Measurements from ENCODE around the gene MRPS9.

The MRPS9 gene

DNA sequence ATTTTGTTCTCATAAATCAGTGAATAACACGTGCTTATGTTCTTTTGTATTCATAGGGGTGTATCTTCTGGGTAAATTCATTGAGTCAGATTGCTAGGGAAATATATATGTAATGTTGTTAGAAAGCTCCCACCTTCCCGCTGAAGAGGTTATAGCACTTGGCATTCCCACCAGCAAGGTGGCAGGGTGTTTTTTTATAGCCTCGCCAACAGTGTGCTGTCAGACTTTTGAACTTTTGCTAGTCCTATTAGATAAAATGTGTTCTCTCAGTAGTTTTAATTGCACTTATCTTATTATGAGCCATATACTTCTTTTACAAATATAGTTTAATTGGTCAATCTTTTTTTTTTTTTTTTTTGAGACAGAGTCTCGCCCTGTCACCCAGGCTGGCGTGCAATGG lies 31.0 kb downstream of the MRPS9 start:
- H3K4me3 ChIP-seq (ENCODE audit: low read length) = no peak overlapping the region
- TF ChIP-seq ZNF274 (IDR thresholded peaks at IDR 0.05; ENCODE audit: low read depth, low read length) = no peak

DNA sequence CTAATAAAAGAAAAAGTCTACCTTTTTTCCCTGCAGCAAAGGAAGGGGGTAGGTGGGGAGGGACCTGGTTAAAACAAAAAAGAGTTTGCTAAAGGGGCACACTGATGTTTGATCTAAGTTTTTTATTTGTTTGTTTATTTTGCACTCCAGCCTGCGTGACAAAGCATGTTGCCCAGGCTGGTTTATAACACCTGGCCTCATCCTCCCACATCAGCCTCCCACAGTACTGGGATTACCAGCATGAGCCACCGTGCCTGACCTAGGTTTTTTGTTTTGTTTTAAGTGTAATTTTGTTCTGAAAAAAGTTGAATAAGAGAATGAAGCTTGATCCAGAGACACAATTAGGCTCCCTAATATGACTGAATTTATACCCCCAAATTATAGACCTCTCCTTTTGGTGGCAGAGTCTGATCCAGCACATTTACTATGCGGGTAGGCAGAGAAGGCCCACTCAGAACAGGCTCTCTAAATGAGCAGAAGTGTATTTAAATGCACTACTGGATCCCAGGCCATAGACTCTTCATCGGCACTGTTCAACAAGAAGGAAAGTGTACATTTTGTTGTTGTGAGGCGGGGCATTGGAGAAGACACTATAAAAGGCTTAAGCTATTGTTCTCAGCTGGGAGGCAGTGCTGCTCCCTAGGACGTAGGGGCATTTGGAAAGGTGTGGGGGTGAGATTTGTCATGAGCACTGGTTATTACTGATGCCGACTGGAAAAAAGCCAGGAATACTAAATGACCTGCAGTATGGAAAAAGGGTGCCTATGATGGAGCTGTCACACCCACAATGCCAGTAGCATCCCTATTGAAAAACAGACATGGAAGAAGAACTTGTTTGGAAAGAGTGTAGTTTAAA lies 32.4 kb downstream of the MRPS9 start:
- no peak overlapping the region for H3K4me3 ChIP-seq (ENCODE audit: low read length)
- no peak for TF ChIP-seq ZNF274 (IDR thresholded peaks at IDR 0.05; ENCODE audit: low read depth, low read length)

- no peak overlapping the region for H3K4me3 ChIP-seq (ENCODE audit: low read length)
- TF ChIP-seq ZNF274 (IDR thresholded peaks at IDR 0.05; ENCODE audit: low read depth, low read length) = no peak
Observed at GRCh38 chr2:105071379-105071778, 33.5 kb downstream of the MRPS9 start.

DNA sequence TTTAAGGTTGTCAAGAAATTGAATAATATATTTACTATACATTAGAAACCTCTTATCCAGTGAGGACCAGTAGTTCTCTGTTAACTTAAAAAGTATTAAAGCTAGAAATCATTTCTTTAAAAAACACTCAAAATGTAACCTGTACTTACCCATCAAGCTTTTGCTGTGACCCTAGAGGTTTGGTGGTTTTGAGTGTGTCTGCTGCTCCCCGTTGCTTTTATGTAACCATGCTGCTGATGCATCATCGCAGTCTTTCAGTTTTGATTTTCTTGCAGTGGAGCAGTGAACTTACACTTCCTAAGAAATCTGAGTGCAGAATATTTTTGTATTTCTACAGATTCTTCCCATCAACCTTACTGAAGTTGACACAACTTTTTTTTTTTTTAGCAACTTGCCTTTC lies 34.2 kb downstream of the MRPS9 start:
- no peak overlapping the region for H3K4me3 ChIP-seq (ENCODE audit: low read length)
- no peak for TF ChIP-seq ZNF274 (IDR thresholded peaks at IDR 0.05; ENCODE audit: low read depth, low read length)

DNA sequence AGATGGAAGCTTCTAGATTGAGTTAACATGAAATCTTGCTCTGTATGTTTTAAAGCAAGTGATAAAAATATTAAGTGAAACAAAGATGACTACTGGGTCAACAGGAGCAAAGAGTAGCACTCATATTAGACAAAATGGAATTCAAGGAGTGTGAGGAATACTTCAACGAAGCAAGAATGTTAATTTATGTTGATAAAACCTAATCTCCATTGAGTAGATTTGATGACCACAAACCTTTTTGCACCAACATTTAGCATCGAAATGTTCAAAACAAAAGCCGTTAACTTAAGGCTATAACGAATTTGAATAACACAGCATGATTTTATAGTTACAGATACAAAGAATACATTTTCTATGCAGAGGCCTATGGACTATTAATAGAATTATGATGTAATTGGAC lies 35.7 kb downstream of the MRPS9 start:
- H3K4me3 ChIP-seq (ENCODE audit: low read length) = no peak overlapping the region
- TF ChIP-seq ZNF274 (IDR thresholded peaks at IDR 0.05; ENCODE audit: low read depth, low read length) = no peak

GRCh38 chr2:105076121-105076520 lies 38.3 kb downstream of the MRPS9 start:
- no peak for TF ChIP-seq ZNF274 (IDR thresholded peaks at IDR 0.05; ENCODE audit: low read depth, low read length)
- no peak overlapping the region for H3K4me3 ChIP-seq (ENCODE audit: low read length)

DNA sequence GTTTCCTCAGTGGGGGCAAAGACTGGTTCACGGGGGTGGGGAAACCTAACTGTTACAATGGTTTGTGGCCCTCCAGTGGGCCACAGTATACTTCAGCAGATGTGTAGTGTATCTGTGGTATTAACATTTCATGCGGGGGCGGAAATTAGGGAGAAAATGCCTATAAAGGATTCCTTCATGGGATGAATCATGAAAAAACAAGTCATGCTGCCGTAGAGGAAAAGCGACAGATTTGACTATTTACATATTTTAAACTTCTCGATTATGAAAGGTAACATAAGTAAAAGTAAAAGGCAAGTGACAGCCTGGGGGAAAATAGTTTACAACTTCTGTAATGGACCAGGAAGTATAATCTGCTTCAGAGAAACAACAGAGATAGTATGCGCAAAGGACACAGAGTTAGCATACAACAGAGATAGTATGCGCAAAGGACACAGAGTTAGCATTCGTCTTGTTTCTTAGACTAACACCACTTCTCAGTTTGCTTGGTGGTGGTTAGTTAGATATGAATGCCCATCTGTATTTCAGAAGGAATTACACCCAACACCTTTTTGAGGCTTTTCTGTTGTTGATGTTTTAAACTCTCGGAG lies 41.1 kb downstream of the MRPS9 start:
- TF ChIP-seq ZNF274 (IDR thresholded peaks at IDR 0.05; ENCODE audit: low read depth, low read length) = no peak
- H3K4me3 ChIP-seq (ENCODE audit: low read length) = no peak overlapping the region

DNA sequence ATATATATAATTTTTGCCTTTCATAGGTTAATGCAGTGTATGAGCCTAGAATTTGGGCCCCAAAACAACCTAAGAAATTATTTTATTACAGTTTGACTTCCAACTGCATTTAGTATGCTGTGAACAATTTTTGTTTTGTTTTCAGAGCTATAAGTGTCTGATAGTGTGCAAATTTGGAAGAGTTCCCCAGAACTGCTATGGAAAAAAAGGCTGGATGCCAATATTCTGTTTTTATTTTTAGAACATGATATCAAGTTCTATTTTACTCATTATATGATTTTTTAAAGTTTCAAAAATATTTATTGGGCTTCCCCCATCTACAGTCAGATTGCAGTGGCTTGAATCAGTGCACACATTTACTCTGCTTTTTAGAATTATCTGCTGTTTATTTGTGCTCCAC lies 42.6 kb downstream of the MRPS9 start:
- no peak for TF ChIP-seq ZNF274 (IDR thresholded peaks at IDR 0.05; ENCODE audit: low read depth, low read length)
- H3K4me3 ChIP-seq (ENCODE audit: low read length) = no peak overlapping the region

DNA sequence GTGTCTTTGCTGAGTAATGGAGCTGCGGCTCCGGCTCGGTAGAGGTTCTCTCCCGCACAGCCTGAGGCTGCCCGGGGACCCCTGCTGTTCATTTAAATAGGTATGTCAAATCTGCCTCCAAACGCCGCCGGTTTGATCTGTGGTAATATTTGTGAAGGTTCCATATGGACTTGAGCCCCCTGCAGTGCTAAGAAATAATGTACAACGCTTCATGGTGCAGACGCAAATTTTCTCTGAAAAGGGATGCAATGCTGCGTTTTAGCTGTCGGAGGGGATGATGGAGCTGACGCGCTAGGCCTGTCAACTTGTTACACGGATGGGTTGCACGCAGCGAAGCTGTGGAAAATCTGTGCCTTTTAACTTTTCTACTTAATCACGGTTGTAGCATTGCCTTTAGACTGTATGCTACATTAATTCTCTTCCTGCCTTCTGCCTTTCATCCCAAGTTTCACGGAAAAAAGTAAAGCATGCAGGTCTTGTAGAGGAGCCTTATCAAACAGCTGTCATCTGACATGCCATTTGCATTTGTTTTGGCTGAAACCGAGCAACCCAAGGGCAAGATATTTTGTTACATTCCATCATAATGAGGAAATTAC lies 43.2 kb downstream of the MRPS9 start:
- H3K4me3 ChIP-seq (ENCODE audit: low read length) = no peak overlapping the region
- no peak for TF ChIP-seq ZNF274 (IDR thresholded peaks at IDR 0.05; ENCODE audit: low read depth, low read length)

DNA sequence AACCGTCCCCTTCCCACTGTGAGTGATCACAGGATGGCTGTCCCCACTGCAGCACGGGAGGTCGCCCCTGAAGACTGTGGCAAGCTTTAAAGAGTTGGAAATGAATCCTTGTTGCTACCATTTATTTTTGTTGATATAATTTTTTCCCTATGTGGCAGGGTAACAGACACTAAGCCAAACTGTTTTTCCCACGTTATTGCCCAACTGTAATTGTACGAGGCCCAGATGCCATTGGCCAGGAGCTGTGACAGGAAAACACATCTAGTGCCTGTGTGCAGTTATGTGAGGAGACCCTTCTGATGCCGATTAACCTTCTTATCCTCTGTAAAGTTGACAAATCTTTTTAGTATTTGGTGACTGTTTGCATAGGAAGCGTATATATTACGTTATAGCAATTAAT lies 44.2 kb downstream of the MRPS9 start:
- no peak for TF ChIP-seq ZNF274 (IDR thresholded peaks at IDR 0.05; ENCODE audit: low read depth, low read length)
- no peak overlapping the region for H3K4me3 ChIP-seq (ENCODE audit: low read length)

- no peak for TF ChIP-seq ZNF274 (IDR thresholded peaks at IDR 0.05; ENCODE audit: low read depth, low read length)
- H3K4me3 ChIP-seq (ENCODE audit: low read length) = no peak overlapping the region
Observed at GRCh38 chr2:105085525-105085924, 47.7 kb downstream of the MRPS9 start.

DNA sequence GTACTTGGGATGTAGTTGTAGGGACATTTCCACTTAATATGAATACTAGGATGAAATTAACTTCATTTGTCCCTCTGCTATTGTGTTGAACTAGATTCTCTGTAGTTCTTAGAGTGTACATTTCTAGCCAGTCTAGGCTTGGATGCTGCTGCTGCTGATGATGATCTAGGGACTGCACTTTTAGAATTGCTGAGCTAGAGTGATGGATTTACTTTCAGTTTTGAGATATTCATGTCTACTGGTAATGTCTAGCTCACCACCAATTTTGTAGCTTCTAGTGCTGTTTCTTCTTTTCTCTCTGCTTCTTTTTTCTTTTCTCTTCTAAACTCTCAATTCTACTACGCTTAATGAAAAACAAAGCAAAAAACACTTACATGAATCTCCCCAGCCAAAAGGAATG lies 49.4 kb downstream of the MRPS9 start:
- no peak for TF ChIP-seq ZNF274 (IDR thresholded peaks at IDR 0.05; ENCODE audit: low read depth, low read length)
- H3K4me3 ChIP-seq (ENCODE audit: low read length) = no peak overlapping the region

- H3K4me3 ChIP-seq (ENCODE audit: low read length) = no peak overlapping the region
- TF ChIP-seq ZNF274 (IDR thresholded peaks at IDR 0.05; ENCODE audit: low read depth, low read length) = no peak
Observed at GRCh38 chr2:105090091-105090490, 52.2 kb downstream of the MRPS9 start.

GRCh38 chr2:105092797-105093196 lies 54.9 kb downstream of the MRPS9 start:
- no peak for TF ChIP-seq ZNF274 (IDR thresholded peaks at IDR 0.05; ENCODE audit: low read depth, low read length)
- H3K4me3 ChIP-seq (ENCODE audit: low read length) = no peak overlapping the region

DNA sequence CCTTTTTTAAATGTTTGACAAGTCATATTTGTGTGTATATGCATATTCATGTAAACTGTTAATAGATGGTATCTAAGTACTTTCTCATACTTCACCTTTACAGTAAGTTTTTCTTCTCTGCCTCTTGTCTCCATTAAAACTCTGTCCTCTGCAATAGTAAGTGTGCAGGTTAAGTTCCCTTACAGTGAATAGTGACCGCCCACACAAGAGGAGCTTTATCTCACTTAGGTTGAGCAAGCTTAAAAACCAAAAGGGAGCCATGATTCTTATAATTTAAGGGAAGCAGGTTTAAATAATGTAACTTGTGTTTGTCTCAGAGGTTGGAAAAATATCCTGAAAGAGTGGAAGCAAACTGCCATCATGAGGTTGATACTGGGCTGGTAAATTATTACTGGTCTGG lies 61.3 kb downstream of the MRPS9 start:
- no peak for TF ChIP-seq ZNF274 (IDR thresholded peaks at IDR 0.05; ENCODE audit: low read depth, low read length)
- H3K4me3 ChIP-seq (ENCODE audit: low read length) = no peak overlapping the region
